Ishikawa (cell line): ENCODE results near the gene SUGP1.

Experiments
- CEBPB ChIP-seq: IDR thresholded peaks from 2 replicates; pipeline ENCODE4 v1.6.1; 2012
- CREB1 ChIP-seq: IDR thresholded peaks from 2 replicates; pipeline ENCODE4 v1.6.1; 2012; ENCODE audit warnings: low read depth
- EP300 ChIP-seq: IDR thresholded peaks from 2 replicates; pipeline ENCODE4 v1.6.1; 2012; ENCODE audit warnings: borderline replicate concordance
- REST ChIP-seq: IDR thresholded peaks from 2 replicates; pipeline ENCODE4 v1.6.1; 2012; ENCODE audit warnings: low read depth, mild to moderate bottlenecking
- TAF1 ChIP-seq: IDR thresholded peaks from 2 replicates; pipeline ENCODE4 v1.6.1; 2012; ENCODE audit warnings: low read depth, mild to moderate bottlenecking
- TEAD4 ChIP-seq: IDR thresholded peaks from 2 replicates; pipeline ENCODE4 v1.6.1; 2012
- YY1 ChIP-seq: IDR thresholded peaks from 2 replicates; pipeline ENCODE4 v1.6.1; 2012; ENCODE audit warnings: low read depth
- ZBTB7A ChIP-seq: IDR thresholded peaks from 2 replicates; pipeline ENCODE4 v1.6.1; 2012; ENCODE audit warnings: low read depth

GRCh38 chr19:19354932-19355331, 34.6 kb upstream of the SUGP1 start:
- TF ChIP-seq CREB1 (no peak), REST (no peak), TEAD4 (no peak), ZBTB7A (no peak), YY1 (no peak), EP300 (no peak), CEBPB (no peak), TAF1 (no peak)
